Endodermal cell (in vitro differentiated cells): ENCODE data around the gene ORAI2. TPM values are rescaled to one million over a fixed set of nuclear protein-coding genes. Genes with fewer than 3 reads are reported as not detected.
"Not testable (repeated sequence)": the region's sequence is repeated elsewhere in the genome, so short reads cannot be mapped to it uniquely, and the experiment has no call there.

Experiments used
- DNase-seq: peaks from one replicate; pipeline ENCODE4 v3.0.0-alpha.2; 2017
- H3K27ac ChIP-seq: 2 replicates; pipeline ENCODE4 v1.5.1; 2013; ENCODE audit warnings: mild to moderate bottlenecking, low read depth, low read length, moderate library complexity
- H3K27me3 ChIP-seq: 2 replicates; pipeline ENCODE4 v1.6.1; 2013; ENCODE audit warnings: mild to moderate bottlenecking, low read length, moderate library complexity; ENCODE audit not compliant: insufficient read depth, control insufficient read depth, poor library complexity, severe bottlenecking
- H3K36me3 ChIP-seq: 2 replicates; pipeline ENCODE4 v1.7.0; 2013; ENCODE audit warnings: mild to moderate bottlenecking, low read length, moderate library complexity; ENCODE audit not compliant: control insufficient read depth, insufficient read depth
- H3K4me1 ChIP-seq: one replicate; pipeline ENCODE4 v1.7.0; 2013; ENCODE audit warnings: low read length; ENCODE audit not compliant: control insufficient read depth, insufficient read depth
- H3K4me3 ChIP-seq: 2 replicates; pipeline ENCODE4 v1.5.1; 2013; ENCODE audit warnings: mild to moderate bottlenecking, low read length, moderate library complexity
- H3K9ac ChIP-seq: 2 replicates; pipeline ENCODE4 v1.6.1; 2013; ENCODE audit warnings: mild to moderate bottlenecking, low read length, moderate library complexity; ENCODE audit not compliant: poor library complexity, severe bottlenecking; ENCODE audit errors: extremely low read depth
- H3K9me3 ChIP-seq: 2 replicates; pipeline ENCODE4 v1.6.1; 2013; ENCODE audit warnings: mild to moderate bottlenecking, low read length, moderate library complexity; ENCODE audit not compliant: control insufficient read depth
- H3K27ac Mint-ChIP-seq: 2 replicates; pipeline ENCODE4 v1.8.0; 2020; ENCODE audit warnings: mixed read lengths
- H3K27me3 Mint-ChIP-seq: 2 replicates; pipeline ENCODE4 v1.8.0; 2021; ENCODE audit warnings: mild to moderate bottlenecking, mixed read lengths; ENCODE audit not compliant: insufficient read depth
- H3K36me3 Mint-ChIP-seq: 2 replicates; pipeline ENCODE4 v1.8.0; 2020; ENCODE audit warnings: low read depth, mixed read lengths
- H3K4me1 Mint-ChIP-seq: 2 replicates; pipeline ENCODE4 v1.8.0; 2020; ENCODE audit warnings: mixed read lengths
- H3K4me3 Mint-ChIP-seq: 2 replicates; pipeline ENCODE4 v1.8.0; 2020; ENCODE audit warnings: mild to moderate bottlenecking, moderate library complexity, mixed read lengths
- H3K9me3 Mint-ChIP-seq: 2 replicates; pipeline ENCODE4 v1.8.0; 2020; ENCODE audit warnings: mild to moderate bottlenecking, mixed read lengths
- WGBS, 2 experiments: methylation state at CpG; one replicate each; pipeline versions ENCODE4 v1.1.5 to v1.1.7; 2013; ENCODE audit warnings: missing lambda C conversion rate in 2 of 2, mixed read lengths in 1 of 2; ENCODE audit not compliant: insufficient coverage in 1 of 2, insufficient read length in 1 of 2; 5-methylcytosine and 5-hydroxymethylcytosine counted together
- total RNA-seq, 2 donors: library from RNA; stranded (reverse); fragmentation: NEBNext Ultra II Directional in 1 of 2; extraction: Animal tissue kit (Norgen Biotek cat#: 25700) in 1 of 2; gene quantifications; 2 replicates in 1 of 2; 3 replicates in 1 of 2; pipeline ENCODE4 v1.2.1, GENCODE V29; 2021

Gene ORAI2
- total RNA-seq, 2 donors from 2014 or later = 24.3 to 26.1 TPM

GRCh38 chr7:102490529-102491075 is 57.2 kb downstream of the ORAI2 start:
- not testable (repeated sequence) for H3K27me3 Mint-ChIP-seq, H3K36me3 ChIP-seq, DNase-seq, H3K9me3 ChIP-seq, H3K9me3 Mint-ChIP-seq, H3K27me3 ChIP-seq, H3K27ac ChIP-seq, H3K27ac Mint-ChIP-seq, H3K4me3 Mint-ChIP-seq, H3K4me1 ChIP-seq, H3K4me3 ChIP-seq, H3K4me1 Mint-ChIP-seq, H3K36me3 Mint-ChIP-seq, H3K9ac ChIP-seq
- 84% methylated on average over 3 of the region's 12 CpGs; no CpG with 5 or more reads in 1 of the 2 experiments for WGBS, 2 experiments

GRCh38 chr7:102493220-102493935 is 60.0 kb downstream of the ORAI2 start:
- H3K36me3 Mint-ChIP-seq, H3K4me1 Mint-ChIP-seq, H3K4me3 Mint-ChIP-seq: not testable (repeated sequence)

DNA sequence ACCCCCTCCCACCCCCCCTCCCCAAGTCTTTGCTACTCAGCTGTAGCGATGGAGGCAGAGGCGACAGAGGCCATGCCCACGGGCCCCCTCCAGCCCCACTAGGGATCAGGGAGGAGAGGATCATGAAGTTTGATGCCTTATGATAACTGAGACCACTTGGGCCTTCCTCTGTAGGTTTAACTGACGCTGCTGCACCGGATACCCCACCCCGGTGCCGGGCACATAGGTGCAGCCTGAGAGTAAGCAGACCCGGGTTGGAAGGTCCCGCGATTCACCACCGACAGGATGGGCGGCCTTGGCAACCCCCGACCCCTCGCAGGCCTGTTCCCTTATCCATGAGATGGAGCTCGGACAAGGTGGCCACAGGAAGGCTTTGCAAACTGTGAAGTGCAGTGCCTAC is 60.7 kb downstream of the ORAI2 start:
- not testable (repeated sequence) for H3K27ac Mint-ChIP-seq, H3K27me3 ChIP-seq, H3K4me3 ChIP-seq, H3K4me3 Mint-ChIP-seq, DNase-seq, H3K36me3 Mint-ChIP-seq, H3K9ac ChIP-seq, H3K4me1 ChIP-seq, H3K9me3 ChIP-seq, H3K27me3 Mint-ChIP-seq, H3K9me3 Mint-ChIP-seq, H3K4me1 Mint-ChIP-seq, H3K36me3 ChIP-seq, H3K27ac ChIP-seq
- WGBS, 2 experiments = 48% methylated on average over 4 of the region's 15 CpGs; no CpG with 5 or more reads in 1 of the 2 experiments

More at GRCh38 chr7:102493220-102493935, 60.0 kb downstream of the ORAI2 start:
- H3K9me3 ChIP-seq, H3K4me3 ChIP-seq, H3K9me3 Mint-ChIP-seq, H3K9ac ChIP-seq, H3K27ac ChIP-seq, H3K27ac Mint-ChIP-seq, H3K36me3 ChIP-seq, H3K27me3 ChIP-seq, H3K4me1 ChIP-seq, H3K27me3 Mint-ChIP-seq, DNase-seq: not testable (repeated sequence)
- no CpG with 5 or more reads among the region's 33 CpGs for WGBS, 2 experiments

DNA sequence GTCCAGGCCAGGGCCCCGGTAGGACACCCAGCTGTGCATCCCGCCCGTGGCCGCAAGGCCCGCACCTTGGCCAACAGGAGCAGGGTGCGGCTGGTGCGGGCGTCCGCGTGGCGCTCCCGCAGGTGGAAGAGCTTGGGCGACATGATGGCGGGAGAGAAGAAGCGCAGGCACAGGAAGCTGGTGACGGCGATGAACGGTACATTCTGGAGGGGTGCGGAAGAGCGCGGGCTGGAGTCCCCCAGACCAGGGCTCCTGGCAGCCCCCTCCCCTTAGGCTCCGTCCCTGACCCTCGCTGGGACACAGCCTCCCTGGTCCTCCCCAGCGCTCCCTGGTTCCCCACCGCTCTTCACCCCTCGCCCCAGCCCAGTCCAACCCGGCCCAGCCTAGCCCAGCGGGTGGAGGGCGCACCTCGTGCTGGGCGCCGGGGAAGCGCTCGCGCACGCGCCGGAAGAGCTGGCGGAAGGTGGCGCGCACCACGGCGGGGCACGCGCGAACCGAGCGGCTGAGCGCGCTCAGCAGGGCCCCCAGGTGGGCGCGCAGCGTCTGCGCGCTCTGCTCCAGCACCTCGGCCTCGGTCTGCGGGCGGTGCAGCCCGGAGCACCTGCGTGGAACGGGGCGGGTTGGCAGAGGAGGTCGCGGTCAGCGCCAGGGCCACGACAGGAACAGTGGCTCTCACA is 61.2 kb downstream of the ORAI2 start:
- H3K36me3 Mint-ChIP-seq, H3K27ac ChIP-seq, DNase-seq, H3K4me1 Mint-ChIP-seq, H3K4me3 Mint-ChIP-seq, H3K9me3 Mint-ChIP-seq, H3K27ac Mint-ChIP-seq, H3K4me1 ChIP-seq, H3K27me3 ChIP-seq, H3K36me3 ChIP-seq, H3K27me3 Mint-ChIP-seq, H3K9me3 ChIP-seq, H3K9ac ChIP-seq, H3K4me3 ChIP-seq: not testable (repeated sequence)
- no CpG with 5 or more reads among the region's 67 CpGs for WGBS, 2 experiments

GRCh38 chr7:102496861-102497260 is 63.5 kb downstream of the ORAI2 start:
- H3K9ac ChIP-seq, H3K27ac Mint-ChIP-seq, H3K36me3 ChIP-seq, H3K9me3 Mint-ChIP-seq, H3K4me3 ChIP-seq, H3K4me1 Mint-ChIP-seq, H3K27me3 ChIP-seq, H3K27me3 Mint-ChIP-seq, H3K27ac ChIP-seq, H3K36me3 Mint-ChIP-seq, H3K4me1 ChIP-seq, H3K4me3 Mint-ChIP-seq, H3K9me3 ChIP-seq: not testable (repeated sequence)
- WGBS, 2 experiments = 93% methylated on average over 2 of the region's 10 CpGs; no CpG with 5 or more reads in 1 of the 2 experiments
- peak; percentile 5 for DNase-seq

DNA sequence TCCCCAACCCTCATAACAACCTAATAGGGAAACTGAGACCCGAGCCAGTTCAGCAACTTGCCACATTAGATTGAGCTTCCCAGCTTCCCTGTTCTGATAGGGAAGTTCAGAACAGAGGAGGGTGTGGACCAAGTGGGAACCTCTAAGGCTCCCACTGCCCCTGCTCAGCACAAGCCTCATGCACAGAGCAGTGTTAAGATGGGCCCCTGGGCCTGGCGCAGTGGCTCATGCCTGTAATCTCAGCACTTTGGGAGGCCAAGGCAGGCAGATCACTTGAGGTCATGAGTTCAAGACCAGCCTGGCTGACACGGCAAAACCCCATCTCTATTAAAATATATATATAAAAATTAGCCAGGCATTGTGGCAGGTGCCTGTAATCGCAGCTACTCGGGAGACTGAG is 63.9 kb downstream of the ORAI2 start:
- not testable (repeated sequence) for H3K4me1 Mint-ChIP-seq, H3K9ac ChIP-seq, H3K9me3 Mint-ChIP-seq, H3K27ac Mint-ChIP-seq, H3K9me3 ChIP-seq, H3K4me1 ChIP-seq, H3K36me3 ChIP-seq, H3K27ac ChIP-seq, H3K27me3 ChIP-seq, H3K4me3 Mint-ChIP-seq, DNase-seq, H3K36me3 Mint-ChIP-seq, H3K27me3 Mint-ChIP-seq, H3K4me3 ChIP-seq
- 67% methylated on average over 1 of the region's 5 CpGs; no CpG with 5 or more reads in 1 of the 2 experiments for WGBS, 2 experiments

- DNase-seq, H3K9me3 Mint-ChIP-seq, H3K36me3 Mint-ChIP-seq, H3K27ac Mint-ChIP-seq, H3K27me3 Mint-ChIP-seq, H3K27ac ChIP-seq, H3K4me3 Mint-ChIP-seq, H3K36me3 ChIP-seq, H3K4me3 ChIP-seq, H3K27me3 ChIP-seq, H3K4me1 Mint-ChIP-seq, H3K4me1 ChIP-seq, H3K9me3 ChIP-seq, H3K9ac ChIP-seq: not testable (repeated sequence)
- 94% methylated on average over 3 to 7 of the region's 16 CpGs for WGBS, 2 experiments
Observed at GRCh38 chr7:102498321-102498720, 64.9 kb downstream of the ORAI2 start.
